ENCODE results near the gene DNM1L.
"Not testable (repeated sequence)": the region's sequence is repeated elsewhere in the genome, so short reads cannot be mapped to it uniquely, and the experiment has no call there.

DNM1L gene

GRCh38 chr12:32697445-32697844, 18.3 kb downstream of the DNM1L start:
- no peak for DNase-seq (ENCODE audit: low read depth)

GRCh38 chr12:32698285-32698684, 19.2 kb downstream of the DNM1L start:
- no peak for DNase-seq (ENCODE audit: low read depth)

- not testable (repeated sequence) for DNase-seq (ENCODE audit: low read depth)
These were observed 20.3 kb downstream of the DNM1L start for GRCh38 chr12:32699437-32699836.

- DNase-seq (ENCODE audit: low read depth): no peak
These were observed 23.4 kb downstream of the DNM1L start for GRCh38 chr12:32702473-32702872.

- no peak for DNase-seq (ENCODE audit: low read depth)
These were observed 23.8 kb downstream of the DNM1L start for GRCh38 chr12:32702946-32703345.

GRCh38 chr12:32705783-32706182, 26.7 kb downstream of the DNM1L start:
- DNase-seq (ENCODE audit: low read depth): no peak

- DNase-seq (ENCODE audit: low read depth): no peak
These were observed 27.4 kb downstream of the DNM1L start for GRCh38 chr12:32706335-32707024.

GRCh38 chr12:32708926-32709325, 29.8 kb downstream of the DNM1L start:
- DNase-seq (ENCODE audit: low read depth): no peak

GRCh38 chr12:32714772-32715171, 35.7 kb downstream of the DNM1L start:
- no peak for DNase-seq (ENCODE audit: low read depth)

- no peak for DNase-seq (ENCODE audit: low read depth)
These were observed 39.8 kb downstream of the DNM1L start for GRCh38 chr12:32718926-32719325.

- not testable (repeated sequence) for DNase-seq (ENCODE audit: low read depth)
These were observed 46.2 kb downstream of the DNM1L start for GRCh38 chr12:32725308-32725707.

GRCh38 chr12:32726286-32726685, 47.2 kb downstream of the DNM1L start:
- no peak for DNase-seq (ENCODE audit: low read depth)

GRCh38 chr12:32727237-32727636, 48.1 kb downstream of the DNM1L start:
- DNase-seq (ENCODE audit: low read depth): no peak

- DNase-seq (ENCODE audit: low read depth): no peak
These were observed 55.9 kb downstream of the DNM1L start for GRCh38 chr12:32734952-32735351.

- no peak for DNase-seq (ENCODE audit: low read depth)
These were observed 57.3 kb downstream of the DNM1L start for GRCh38 chr12:32736445-32736844.

- DNase-seq (ENCODE audit: low read depth): no peak
These were observed 58.6 kb downstream of the DNM1L start for GRCh38 chr12:32737715-32738114.

- no peak for DNase-seq (ENCODE audit: low read depth)
These were observed 60.2 kb downstream of the DNM1L start for GRCh38 chr12:32739279-32739678.

GRCh38 chr12:32742133-32742532, 63.0 kb downstream of the DNM1L start:
- no peak for DNase-seq (ENCODE audit: low read depth)

- DNase-seq (ENCODE audit: low read depth): no peak
These were observed 64.2 kb downstream of the DNM1L start for GRCh38 chr12:32743264-32743663.

- no peak for DNase-seq (ENCODE audit: low read depth)
These were observed 74.5 kb downstream of the DNM1L start for GRCh38 chr12:32753605-32754004.

- no peak for DNase-seq (ENCODE audit: low read depth)
These were observed 75.0 kb downstream of the DNM1L start for GRCh38 chr12:32754111-32754510.

- peak; percentile 51 for DNase-seq (ENCODE audit: low read depth)
These were observed 76.1 kb downstream of the DNM1L start for GRCh38 chr12:32755051-32755653.

GRCh38 chr12:32755654-32756475, 76.8 kb downstream of the DNM1L start, which contains the start of gene YARS2:
Gene YARS2, minus strand, starts transcription at chr12:32755897. Its CDS starts 23 bp downstream, at chr12:32755874.
- peak; percentile 81 for DNase-seq (ENCODE audit: low read depth)
